LNCAP (cell line): ENCODE results near the gene CHD1.

Experiments
- CTCF ChIP-seq: fragments of 450-650 bp; IDR thresholded peaks from 2 replicates; pipeline ENCODE4 v1.5.1; 2017; ENCODE audit warnings: mild to moderate bottlenecking

CHD1 gene

GRCh38 chr5:98906756-98907355 is 22.0 kb downstream of the CHD1 start:
- TF ChIP-seq CTCF: no peak

GRCh38 chr5:98905857-98906688 is 22.7 kb downstream of the CHD1 start:
- TF ChIP-seq CTCF: peak; percentile 73

- TF ChIP-seq CTCF: no peak
Measured at GRCh38 chr5:98904780-98905179, 24.0 kb downstream of the CHD1 start.

- no peak for TF ChIP-seq CTCF
Measured at GRCh38 chr5:98902733-98903132, 26.1 kb downstream of the CHD1 start.

- TF ChIP-seq CTCF: no peak
Measured at GRCh38 chr5:98899456-98899855, 29.4 kb downstream of the CHD1 start.

GRCh38 chr5:98898743-98899142 is 30.1 kb downstream of the CHD1 start:
- TF ChIP-seq CTCF: no peak

- TF ChIP-seq CTCF: no peak
Measured at GRCh38 chr5:98891591-98891990, 37.2 kb downstream of the CHD1 start.
